Sciatic nerve (tissue), 2 donors: Measurements from ENCODE around the gene GSE1. TPM values are rescaled to one million over a fixed set of nuclear protein-coding genes. Genes with fewer than 3 reads are reported as not detected.

Experiments
- ATAC-seq: fragments of 200-7000 bp; cut with Tn5 transposase; one replicate; pipeline ENCODE4 v1.9.1; 2020; ENCODE audit warnings: mild to moderate bottlenecking, moderate library complexity
- DNase-seq: peaks from one replicate; pipeline ENCODE4 v3.0.0-alpha.2; 2020; ENCODE audit warnings: low spot score
- intact Hi-C: fragments of 100-400 bp; cut with DNase I; formaldehyde crosslinking; loops from one replicate; pipeline ENCODE4 v1.14.2; 2022
- total RNA-seq: library from RNA; stranded (reverse); fragmentation: NEBNext Ultra II Directional; extraction: Animal tissue kit (Norgen Biotek cat#: 25700); gene quantifications from one replicate; pipeline ENCODE4 v1.2.1, GENCODE V29; 2021
- donor health status: DM: no; HTN: no; CAD: no.
- donor health status: DM: no; HTN: no; CAD: no.

GSE1 gene
- total RNA-seq, 1 donor from 2014 or later: 97.3 TPM

DNA sequence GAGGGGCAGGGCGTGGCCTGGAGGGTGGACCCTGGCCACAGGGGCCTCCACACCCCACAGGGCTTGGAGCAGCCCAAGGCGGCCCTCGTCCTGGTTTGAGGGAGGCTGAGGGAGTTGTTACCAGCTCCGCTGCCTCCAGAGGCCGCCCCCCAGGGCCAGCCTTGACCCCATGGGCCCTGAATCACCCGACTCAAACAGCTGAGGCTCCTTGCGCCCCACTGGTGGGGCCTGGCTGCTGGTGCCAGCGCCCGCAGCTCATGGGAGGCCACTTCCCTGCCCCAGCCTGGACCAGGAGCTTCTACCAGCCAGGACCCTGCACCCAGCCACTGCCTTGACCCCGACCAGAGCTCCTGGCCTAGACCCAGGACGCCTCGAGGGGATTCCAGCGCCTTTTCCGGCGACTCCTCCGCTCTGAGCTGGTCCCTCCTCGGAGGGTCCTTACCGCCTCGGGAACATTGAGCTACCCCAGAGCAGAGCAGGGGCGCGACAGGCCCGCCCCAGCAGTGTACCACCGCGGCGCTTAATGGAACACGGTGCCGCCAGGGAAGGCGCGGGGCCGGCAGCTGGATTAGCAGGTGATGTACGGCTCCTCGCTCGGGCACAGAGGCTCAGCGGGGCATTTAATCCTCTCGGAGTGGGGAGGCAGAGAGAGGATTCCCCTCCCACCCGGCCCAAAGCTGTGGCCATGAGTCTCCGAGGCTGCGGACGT, 37.2 kb downstream of the GSE1 start:
- ATAC-seq (no peak), DNase-seq (no peak)
- intact Hi-C loops: no loop called here

DNA sequence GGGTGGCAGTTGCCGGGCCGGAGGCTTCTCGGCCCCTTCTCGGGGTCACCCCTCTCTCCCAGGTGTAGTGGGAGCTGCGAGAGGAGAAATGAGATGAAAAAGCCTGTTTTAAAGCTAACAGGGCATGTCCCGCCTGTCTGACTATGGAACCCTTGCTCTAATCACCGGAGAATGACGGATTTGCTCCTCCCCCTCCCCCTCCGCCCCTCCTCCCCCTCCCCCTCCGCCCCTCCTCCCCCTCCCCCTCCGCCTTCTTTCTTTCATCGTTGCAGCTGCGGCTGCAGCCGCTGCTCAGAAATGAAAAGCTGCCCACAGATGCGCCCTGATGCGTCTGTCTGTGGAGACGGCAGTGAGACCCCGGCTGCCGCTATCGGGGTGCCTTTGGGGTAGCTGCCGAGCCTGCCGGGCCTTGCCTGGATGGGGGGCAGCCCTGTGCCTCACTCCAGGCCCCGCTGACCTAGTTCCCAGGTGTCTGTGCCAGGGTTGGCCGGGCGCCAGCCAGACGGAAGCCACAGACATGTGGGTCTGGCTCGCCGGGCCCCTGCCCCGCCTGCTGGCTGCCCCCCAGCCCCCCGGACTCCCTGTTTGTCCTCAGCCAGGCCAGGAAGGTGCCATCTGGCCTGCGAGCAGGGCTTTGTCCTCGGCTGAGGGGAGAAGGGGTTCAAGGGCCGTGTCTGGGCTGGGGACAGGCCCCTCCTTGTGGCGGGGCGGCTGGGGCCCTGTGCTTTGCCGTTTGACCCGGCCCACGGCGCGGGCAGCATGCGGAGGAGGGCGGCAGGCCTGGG, 37.9 kb downstream of the GSE1 start:
- DNase-seq (no peak), ATAC-seq (peak; percentile 3)
- intact Hi-C loops: no loop called here

DNA sequence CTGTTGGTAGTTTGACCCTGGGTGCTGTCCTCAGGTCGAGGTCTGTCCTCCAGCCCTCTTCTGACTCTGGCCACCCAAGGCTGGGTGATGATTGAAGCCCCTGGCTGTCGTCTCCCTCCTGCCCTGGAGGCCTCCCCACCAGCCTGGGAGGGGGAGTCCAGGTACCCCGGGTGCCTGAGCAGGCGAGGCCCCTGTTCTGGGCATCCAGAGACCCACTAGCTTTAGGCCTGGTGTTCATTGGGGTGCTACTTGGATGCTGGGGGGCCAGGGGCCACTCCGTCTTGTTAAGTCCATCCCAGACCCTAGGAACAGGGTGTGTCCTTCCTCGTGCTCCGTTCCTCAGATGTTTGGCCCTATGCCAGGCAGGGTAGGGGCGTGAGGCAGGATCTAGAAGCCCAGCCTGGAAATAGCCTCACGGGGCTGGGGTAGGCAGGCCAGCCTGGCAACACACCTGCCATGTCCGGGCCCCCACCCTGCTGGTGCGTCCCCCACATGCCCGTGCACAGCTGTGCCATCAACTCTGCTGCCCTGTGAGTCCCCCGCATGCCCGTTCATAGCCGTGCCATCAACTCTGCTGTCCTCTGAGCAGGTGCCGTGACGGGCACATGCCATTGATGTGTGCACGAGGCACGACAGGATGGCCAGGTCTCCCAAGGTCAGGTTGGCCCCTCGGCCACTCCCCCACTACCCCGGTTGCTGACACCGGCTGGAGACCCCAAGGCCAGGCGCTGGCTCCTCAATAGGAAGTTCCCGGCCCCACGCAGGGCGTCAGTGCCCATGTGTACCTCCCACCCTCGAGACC, 38.7 kb downstream of the GSE1 start:
- DNase-seq: no peak
- ATAC-seq: peak; percentile 20
- intact Hi-C loops: no loop called here

DNA sequence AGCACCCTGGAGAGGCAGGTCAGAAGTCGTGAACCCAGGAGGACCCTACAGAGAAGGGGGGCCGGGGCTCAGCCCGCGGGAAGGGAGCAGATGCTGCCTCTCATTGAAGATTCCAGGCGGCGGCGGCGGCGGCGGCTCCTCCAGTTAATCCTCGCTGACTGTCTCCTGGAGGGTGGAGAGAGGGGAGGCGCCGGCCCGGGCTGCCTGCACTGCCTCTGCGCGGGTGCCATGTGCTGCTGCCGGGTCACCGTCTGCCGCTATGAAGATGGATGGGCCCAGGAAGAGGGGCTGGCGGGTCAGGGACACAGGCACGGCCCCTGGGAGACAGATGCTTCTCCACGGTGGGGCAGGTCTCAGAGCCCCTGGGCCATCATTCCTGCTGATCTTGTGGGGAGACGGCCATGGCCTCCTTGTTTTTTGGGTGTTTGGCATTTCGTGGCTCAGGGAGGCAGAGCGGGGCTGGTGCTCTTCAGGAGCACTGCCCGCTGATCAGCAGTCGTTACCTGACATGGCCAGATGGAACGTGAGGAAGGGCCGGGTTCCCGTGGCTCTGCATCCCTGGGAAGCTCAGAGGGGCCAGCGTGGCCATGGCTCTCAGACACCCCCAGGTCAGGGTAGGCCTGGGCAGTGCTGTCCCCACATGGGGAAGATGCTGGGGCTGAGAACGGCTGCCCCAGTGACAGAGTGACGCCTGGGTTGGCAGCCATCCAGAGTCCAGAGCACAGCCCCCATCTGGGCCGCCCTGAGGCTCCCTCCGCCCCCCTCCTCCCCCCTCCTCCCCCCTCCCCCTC, 39.5 kb downstream of the GSE1 start:
- ATAC-seq: peak; percentile 73
- intact Hi-C loops: no loop called here
- DNase-seq: peak; percentile 84

DNA sequence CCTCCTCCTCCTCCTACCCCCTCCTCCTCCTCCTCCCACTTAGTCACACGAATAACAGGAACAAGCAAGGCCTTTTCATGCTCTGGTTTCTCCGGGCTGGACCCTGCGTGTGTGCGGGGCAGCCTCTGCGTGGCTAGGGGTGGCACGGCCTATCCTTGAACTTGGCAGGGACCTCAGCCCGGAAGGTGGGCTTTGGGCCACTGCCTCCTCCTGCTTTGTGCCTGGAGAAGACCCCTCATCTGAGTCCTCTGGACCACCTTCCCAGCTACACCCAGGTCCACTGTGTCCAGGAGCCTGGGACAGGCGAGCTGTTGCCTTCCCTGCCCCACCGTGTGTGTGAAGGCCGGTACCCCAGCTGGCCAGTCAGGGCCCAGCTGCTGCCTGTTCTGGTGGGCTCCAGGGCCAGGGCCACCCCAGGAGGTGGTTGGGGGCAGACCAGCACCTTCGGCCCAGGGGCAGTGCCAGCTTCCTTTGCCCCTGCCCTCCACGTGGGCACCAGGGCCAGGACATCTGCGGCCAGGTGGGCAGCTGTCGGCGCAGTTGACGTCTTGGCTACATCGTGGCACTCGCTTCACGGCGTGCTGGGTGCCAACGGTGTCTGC, 40.3 kb downstream of the GSE1 start:
- no peak for ATAC-seq
- DNase-seq: no peak
- intact Hi-C loops: no loop called here

DNA sequence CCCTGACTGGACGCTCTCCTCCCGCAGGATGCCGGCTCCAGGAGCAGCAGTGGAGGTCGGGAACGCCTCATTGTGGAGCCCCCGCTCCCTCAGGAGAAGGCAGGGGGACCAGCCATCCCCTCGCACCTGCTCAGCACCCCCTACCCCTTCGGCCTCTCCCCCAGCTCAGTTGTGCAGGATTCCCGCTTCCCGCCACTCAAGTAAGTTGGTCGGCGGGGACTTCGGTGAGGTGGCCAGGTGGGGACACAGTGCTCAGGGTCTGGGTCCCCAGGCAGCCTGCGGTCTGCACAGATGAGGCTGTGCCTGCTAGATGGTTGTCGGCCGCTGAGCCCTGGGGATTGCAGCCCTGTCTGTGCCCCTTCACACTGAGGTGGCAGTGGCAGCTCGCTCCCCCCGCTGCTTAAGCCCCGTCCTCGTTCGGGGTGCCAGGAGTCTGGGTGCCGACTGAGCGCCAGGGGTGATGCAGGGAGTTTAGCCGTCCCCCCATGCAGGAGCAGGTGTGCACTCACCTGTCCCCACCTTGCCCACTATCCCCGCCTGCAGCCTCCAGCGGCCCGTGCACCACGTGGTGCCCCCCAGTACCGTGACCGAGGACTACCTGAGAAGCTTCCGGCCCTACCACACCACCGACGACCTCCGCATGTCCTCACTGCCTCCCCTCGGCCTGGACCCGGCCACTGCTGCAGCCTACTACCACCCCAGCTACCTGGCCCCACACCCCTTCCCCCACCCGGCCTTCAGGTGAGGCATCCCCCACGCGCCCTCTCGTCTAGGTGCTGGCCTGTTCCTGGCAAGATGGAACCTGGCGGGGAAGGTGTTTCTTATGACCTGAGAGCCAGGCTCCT, 41.4 kb downstream of the GSE1 start:
- intact Hi-C loops: no loop called here
- ATAC-seq (no peak), DNase-seq (no peak)

DNA sequence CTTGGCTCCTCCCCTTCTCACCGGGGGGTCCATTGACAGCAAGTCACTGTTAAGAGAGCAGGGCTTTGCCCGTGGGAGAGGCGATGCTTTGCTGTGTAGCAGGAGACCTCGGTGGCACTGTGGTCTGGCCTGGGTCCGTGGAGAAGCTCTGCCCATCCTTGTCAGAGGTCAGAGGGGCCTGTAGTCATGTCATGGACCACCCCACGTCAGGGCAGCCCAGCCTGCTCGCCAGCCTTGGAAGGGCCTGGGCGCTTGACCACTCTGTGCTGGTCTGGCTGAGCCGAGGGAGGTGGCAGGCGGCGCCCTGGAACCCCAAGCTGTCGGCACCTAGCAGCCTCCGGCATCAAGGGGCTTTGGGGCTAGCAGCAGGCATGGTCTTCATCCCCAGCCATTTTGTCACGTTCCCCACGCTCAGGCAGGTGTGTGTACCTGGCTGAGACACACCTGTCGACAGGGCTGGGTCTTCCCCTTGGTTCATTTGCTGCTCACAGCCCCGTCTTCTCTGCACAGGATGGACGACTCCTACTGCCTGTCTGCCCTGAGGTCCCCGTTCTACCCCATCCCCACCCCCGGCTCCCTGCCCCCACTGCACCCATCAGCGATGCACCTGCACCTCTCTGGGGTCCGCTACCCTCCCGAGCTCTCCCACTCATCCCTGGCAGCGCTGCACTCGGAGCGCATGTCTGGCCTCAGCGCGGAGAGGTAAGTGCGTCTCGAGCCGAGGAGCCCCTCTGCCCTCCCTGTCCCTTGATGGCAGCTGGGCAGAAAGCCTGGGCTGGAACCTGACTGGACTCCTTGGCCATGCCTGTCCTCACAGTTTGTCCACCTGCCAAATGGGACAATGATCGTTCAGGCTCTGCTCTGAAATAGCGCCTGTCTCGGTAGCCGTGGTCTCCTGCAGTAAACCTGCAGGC, 42.4 kb downstream of the GSE1 start:
- ATAC-seq: no peak
- DNase-seq: no peak
- intact Hi-C loops: no loop called here

DNA sequence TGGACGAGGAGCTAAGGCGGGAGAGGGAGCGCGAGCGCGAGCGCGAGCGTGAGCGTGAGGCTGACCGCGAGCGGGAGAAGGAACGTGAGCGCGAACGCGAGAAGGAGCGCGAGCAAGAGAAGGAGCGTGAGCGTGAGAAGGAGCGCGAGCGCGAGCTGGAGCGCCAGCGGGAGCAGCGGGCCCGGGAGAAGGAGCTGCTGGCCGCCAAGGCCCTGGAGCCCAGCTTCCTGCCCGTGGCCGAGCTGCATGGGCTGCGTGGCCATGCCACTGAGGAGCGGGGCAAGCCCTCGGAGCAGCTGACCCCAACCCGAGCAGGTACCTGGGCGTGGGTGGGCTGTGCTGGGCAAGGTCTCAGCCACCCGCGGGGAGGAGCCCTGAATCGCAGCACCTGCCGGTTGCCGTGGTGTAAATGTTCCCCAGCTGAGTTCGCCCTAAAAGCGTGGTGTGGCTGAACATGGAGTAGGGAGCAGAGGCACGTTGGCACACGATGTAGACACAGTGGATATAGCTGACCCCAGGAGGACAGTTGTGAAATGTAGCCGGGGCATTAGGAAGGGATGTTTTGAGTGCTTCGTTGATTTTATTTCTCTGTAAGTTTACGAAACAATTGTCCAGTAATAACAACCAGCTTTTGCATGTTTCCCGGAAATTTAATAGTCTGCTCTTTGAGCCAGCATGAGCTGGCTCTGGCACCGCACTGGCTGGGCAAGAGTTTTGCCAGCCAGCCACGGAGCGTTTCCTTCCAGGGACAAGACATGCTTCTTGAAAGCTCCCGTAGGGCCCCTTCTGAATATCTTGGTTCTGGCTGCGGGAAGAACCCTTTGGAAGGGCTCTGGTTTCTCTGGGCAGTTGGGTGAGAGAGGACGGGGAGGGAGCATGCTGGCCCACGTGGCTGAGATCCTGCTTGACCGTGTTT, 43.5 kb downstream of the GSE1 start:
- DNase-seq (no peak), ATAC-seq (no peak)
- intact Hi-C loops: no loop called here

DNA sequence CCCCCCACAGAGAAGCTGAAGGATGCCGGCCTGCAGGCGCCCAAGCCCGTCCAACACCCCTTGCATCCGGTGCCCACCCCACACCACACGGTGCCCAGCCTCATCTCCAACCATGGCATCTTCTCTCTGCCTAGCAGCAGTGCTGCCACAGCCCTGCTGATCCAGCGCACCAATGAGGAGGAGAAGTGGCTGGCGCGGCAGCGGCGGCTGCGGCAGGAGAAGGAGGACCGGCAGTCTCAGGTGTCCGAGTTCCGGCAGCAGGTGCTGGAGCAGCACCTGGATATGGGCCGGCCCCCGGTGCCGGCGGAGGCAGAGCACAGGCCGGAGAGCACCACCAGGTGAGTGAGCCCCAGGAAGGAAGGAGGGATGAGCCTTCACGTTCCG, 44.1 kb downstream of the GSE1 start:
- intact Hi-C loops: no loop called here
- no peak for ATAC-seq
- no peak for DNase-seq

DNA sequence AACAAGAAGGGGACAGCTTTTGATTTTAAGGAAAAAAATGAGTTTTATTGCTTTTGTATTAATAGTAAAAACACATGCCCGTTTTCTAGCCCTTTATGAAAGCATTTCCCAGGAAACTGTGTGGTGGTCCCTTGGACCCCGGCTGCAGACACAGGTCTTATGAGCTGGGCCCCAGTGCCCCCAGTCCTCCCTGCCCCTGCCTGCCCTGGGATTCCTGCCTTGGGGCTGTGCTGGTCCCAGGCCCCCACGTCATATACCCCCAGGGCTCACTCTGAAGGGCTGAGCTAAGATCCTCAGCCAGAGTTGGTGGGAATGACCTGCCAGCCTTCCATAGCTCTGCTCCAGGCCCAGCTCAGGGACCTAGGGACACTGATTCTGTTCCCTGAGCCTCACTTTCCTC, 44.9 kb downstream of the GSE1 start:
- ATAC-seq (no peak), DNase-seq (no peak)
- intact Hi-C loops: no loop called here

DNA sequence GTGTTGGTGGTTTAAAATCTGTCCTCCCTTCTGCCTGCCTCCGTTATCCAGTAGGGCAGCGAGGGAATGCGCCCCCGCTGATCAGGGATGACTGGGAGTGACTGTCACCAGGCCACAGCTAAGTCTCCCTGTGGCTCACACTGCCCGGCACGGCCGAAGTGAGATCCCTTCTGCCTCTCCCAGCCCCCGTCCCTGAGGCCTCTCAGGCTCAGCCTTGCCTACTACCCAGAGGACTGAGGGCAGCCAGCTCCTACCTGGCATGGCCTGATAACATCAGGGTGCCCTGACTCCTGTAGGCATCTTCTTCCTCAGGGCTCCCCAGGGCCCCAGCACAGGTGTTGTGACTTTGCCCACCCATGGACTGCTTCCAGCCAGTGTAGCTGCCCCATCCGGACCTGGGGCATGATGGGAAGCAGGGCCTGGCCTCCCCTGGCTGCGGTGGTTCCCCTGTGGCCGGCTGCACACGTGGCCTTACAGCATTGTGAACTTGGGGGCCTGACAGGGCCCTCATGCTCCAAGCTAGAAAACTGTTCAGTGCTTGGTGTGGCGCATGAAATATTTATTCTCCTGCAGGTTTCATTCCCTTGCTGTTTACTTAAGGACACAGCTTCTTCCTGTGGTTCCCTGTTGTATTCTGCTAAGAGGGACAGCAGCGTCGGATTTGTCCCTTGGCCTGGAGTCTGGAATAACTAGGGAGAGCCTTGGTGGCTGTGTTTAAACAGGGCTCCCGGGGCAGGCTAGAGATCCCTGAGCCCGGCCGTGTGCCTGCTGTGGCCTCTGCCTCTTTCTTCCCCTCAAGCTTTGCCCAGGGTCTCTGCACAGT, 45.6 kb downstream of the GSE1 start:
- no peak for ATAC-seq
- intact Hi-C loops: no loop called here
- no peak for DNase-seq

DNA sequence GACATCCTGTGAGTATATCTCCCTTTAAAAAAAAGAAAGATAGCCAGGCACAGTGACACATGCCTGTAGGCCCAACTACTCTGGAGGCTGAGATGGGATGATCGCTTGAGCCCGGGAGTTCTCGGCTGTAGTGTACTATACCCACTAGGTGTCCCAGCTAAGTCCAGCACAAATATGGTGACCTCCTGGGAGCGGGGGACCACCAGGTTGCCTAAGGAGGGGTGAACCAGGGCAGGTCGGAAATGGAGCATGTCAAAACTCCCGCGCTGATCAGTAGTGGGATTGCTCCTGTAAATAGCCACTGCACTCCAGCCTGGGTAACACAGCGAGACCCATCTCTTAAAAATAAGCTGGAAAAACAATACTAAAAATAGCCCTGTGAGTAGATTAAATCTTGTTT, 46.2 kb downstream of the GSE1 start:
- DNase-seq (peak; percentile 51), ATAC-seq (no peak)
- intact Hi-C loops: no loop called here

DNA sequence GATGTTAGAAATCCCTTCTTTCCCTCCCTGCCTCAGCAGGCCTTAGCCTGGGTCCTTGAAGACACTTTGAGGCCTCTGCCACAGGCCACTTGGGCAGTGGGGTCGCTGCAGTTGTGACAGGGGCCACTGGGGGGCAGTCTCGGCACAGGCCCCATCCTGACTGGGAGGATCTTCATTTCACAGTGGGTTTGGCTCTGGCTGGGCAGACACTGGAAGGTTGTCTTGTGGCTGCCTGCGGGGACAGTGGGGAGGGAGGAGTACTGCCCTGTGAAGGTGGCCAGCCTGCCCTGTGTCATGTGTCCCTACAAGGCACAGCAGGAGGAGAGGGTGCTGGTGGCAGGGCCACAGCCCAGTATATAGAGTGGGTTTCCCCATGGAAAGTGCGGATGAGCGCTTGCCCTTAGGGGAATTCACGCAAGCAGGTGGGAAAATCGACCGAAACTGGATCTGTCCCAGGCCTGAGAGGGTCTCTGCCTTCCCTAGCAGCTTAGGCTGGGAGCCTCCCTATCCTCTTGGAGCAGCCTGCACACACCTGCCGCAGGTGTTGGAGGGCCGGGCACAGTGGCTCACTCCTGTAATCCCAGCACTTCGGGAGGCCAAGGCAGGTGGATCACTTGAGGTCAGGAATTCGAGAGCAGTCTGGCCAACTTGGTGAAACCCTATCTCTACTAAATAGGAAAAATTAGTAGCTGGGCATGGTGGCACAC, 46.8 kb downstream of the GSE1 start:
- DNase-seq (peak; percentile 74), ATAC-seq (peak; percentile 38)
- intact Hi-C loops: no loop called here

DNA sequence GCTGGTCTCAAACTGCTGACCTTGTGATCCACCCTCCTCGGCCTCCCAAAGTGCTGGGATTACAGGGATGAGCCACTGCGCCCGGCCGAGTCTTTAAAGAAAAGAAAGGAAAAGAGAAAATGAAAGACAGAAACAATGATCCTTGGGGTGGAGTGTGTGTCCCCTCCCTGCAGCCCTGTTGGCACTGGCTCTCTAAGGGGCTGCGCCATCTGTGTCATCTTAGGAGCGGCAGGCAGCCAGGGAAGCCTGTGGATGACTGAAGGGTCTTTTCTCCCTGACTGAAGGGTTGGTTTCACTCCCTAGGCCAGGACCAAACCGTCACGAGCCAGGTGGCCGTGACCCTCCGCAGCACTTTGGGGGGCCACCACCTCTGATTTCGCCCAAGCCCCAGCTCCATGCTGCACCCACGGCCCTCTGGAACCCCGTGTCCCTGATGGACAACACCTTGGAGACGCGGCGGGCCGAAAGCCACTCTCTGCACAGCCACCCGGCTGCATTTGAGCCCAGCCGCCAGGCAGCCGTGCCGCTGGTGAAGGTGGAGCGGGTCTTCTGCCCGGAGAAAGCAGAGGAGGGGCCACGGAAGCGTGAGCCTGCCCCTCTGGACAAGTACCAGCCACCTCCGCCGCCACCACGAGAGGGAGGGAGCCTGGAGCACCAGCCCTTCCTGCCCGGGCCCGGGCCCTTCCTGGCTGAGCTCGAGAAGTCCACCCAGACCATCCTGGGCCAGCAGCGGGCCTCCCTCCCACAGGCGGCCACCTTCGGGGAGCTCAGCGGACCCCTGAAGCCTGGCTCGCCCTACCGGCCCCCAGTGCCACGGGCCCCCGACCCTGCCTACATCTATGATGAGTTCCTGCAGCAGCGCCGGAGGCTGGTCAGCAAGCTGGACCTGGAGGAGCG, 48.0 kb downstream of the GSE1 start:
- intact Hi-C loops: no loop called here
- DNase-seq: no peak

More for the DNA sequence above, 48.0 kb downstream of the GSE1 start:
- no peak for ATAC-seq
